ENCODE measurements around the gene NKX1-1. TPM values are rescaled to one million over a fixed set of nuclear protein-coding genes. Genes with fewer than 3 reads are reported as not detected.

Gene NKX1-1
- total RNA-seq, 2 experiments from 2014 or later: not detected

GRCh38 chr4:1354136-1354982 is 51.9 kb downstream of the NKX1-1 start:
- no peak overlapping the region for H3K4me3 Mint-ChIP-seq
- POLR2A ChIA-PET: interaction anchor here (1.1 kb wide), 1 partner anchor 105 kb away, joined by 4 read pairs; the partner anchor contains the start of gene CTBP1
- CTCF ChIA-PET: interaction anchor here (0.8 to 4.3 kb wide), 5 partner anchors 96 to 352 kb away, joined by 3 to 15 read pairs (median 3); no protein-coding TSS in a partner anchor
- no peak for DNase-seq
- no peak overlapping the region for H3K27ac Mint-ChIP-seq
- H3K27me3 Mint-ChIP-seq: no peaks in the 10 kb centered on the region
- H3K36me3 Mint-ChIP-seq (ENCODE audit: low read depth): peaks cover 6% of the 10 kb centered on the region
- no peaks in the 10 kb centered on the region for H3K9me3 Mint-ChIP-seq
- peaks cover 15% of the 10 kb centered on the region for H3K4me1 Mint-ChIP-seq

- Mint-ChIP-seq H3K4me1 (peaks cover 22% of the 10 kb centered on the region), H3K27ac (no peak overlapping the region), H3K27me3 (no peaks in the 10 kb centered on the region), H3K9me3 (no peaks in the 10 kb centered on the region), H3K4me3 (no peak overlapping the region), H3K36me3 (ENCODE audit: low read depth) (peaks cover 11% of the 10 kb centered on the region)
- ChIA-PET POLR2A (interaction anchor here (0.9 kb wide), 1 partner anchor 63 kb away, joined by 5 read pairs; the partner anchor contains the start of gene MAEA), CTCF (interaction anchor here (0.6 to 4.3 kb wide), 8 partner anchors 28 to 280 kb away, joined by 3 to 15 read pairs (median 4); no protein-coding TSS in a partner anchor)
- no peak for DNase-seq
Measured at GRCh38 chr4:1353186-1354055, 52.8 kb downstream of the NKX1-1 start.

Other genes starting within 250 kb of the NKX1-1 start
- 10 to 100 TPM; 22.8 to 24.6 TPM for gene SPON2, start 233.9 kb downstream of the NKX1-1 start, total RNA-seq
- 100 to 1,000 TPM; 209 to 221 TPM for gene CTBP1, start 157.3 kb downstream of the NKX1-1 start, total RNA-seq
- 10 to 100 TPM; 61.6 to 64.1 TPM for gene MAEA, start 116.6 kb downstream of the NKX1-1 start, total RNA-seq
- gene UVSSA, start 59.2 kb downstream of the NKX1-1 start, total RNA-seq: 10 to 100 TPM; 22.2 to 22.3 TPM